ENCODE results near the gene CORT.

CORT gene

DNA sequence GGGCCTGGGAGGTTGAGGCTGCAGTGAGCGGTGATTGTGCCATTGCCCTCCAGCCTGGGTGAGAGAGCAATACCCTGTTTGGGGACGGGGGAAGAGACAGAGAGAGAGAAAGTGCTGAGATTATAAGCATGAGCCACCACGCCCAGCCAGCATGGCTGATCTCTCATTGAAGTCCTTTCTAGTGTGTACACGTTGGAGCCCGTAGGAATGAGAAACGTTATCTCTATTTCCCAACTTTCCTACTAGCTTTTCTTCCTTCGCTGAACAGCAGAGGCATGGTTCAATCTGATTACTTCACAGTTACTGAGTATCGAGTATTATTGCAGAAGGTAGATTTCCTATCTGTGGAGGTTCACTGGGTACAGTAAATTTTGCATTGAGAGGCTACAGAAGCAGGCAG lies 29.5 kb downstream of the CORT start:
- DNase-seq: no peak

DNA sequence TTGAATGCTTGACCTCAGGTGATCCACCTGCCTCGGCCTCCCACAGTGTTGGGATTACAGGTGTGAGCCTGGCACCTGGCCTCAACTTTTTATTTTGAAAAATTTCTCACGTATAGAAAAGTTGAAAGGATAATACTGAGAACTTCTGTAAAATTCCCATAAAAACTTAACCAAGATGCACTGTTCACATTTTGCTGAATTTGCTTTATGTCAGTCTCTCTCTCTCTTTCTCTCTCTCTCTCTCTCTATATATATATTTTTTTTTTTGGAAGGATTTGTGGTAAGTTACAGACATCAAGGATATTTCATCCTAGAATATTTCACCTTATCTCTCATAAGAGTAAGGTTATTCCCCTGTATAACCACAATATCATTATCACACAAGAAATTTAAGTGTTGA lies 30.8 kb downstream of the CORT start:
- no peak for DNase-seq

DNA sequence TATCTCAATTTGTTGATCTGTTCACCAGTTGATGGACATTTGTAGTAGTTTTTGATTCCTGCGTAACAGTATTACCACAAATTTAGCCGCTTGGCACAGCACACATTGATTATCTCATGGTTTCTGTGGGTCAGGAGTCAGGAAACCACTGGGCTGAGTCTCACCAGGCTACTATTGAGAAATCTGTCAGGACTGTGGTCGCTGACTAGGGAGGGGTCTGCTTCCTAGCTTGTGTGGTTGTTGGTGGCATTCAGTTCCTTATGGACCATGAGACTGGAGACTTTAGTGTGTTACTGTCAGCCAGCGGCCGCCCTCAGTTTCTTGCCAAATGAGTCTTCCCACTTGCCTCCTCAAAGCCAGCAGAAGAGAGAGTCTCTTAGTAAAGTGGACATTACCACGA lies 34.7 kb downstream of the CORT start:
- no peak for DNase-seq

DNA sequence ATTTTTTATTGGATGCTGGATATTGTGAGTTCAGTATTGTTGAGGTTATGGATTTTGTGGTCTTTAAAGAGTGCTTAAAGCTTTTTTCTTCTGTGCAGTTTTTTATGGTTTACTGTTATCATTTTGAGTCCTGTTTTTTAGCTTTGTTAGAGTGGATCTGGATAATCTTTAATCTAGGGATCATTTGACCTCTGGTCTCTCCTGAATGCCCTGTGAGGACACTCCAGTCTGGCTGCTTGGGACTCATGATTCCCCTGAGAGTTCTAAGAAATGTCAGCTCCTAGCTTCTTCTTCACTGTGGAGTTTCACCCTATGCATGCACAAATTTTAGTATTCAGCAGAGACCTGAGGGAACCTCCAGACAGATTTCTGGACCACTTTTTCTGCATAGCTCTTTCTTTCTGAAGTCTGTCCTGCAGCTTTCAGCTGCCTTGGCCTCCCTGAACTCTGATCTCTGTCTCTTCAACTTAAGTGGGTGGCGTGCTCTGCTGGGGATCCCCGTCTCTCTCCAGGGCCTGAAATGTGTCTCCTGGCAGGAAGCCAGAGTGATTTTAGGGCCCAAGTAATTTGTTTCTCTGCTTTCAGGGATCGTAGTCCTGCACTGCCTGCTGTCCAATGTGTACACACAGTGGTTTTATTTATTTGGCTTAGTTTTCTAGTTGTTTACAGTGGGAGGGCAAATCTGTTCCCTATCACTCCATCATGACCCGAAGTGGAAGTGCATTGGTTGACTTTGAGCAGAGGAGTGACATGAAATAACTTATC lies 39.6 kb downstream of the CORT start:
- DNase-seq: no peak

DNA sequence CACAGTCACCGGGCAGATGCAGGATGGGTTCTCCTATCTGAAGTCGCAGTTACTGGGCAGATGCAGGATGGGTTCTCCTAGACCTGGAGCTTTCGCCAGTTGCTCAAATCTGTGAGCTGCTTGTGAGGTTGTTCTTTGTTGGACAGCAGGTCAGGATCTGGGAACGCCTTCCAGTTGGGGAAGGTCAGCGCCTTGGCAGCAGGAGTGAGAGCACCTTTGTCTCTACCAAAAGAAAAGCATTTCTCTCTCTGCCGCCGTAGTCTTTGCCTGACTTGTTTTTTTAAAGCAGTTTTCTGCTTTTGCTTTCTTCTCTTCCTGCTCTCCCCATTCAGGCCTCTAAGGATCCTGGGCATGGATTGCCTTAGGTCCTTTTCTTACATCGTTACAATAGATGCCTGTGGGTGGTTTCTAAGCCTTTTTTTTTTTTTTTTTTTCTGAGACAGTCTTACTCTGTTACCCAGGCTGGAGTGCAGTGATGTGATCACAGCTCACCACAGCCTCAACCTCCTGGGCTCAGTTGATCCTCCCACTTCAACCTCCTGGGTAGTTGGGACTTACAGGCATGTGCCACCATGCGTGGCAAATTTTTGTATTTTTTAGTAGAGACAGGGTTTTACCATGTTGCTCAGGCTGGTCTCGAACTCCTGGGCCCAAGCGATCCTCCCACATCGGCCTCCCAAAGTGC lies 40.6 kb downstream of the CORT start:
- DNase-seq: no peak

DNA sequence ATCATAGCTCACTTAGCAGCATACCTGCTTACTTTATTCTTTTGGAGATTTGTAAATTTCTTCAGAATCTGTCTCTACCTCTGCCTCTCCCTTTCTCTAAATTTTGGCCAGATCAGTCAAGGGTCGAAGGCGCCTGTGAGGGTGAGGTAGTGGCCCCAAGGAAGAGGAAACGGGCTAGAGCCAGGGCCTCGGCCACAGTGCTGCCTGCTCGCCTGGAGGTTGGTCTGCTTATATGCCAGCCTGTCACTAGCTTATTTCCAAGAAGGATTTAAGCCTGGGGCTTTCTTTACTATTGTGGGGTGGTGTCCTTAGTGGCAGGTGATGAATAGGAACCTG lies 44.6 kb downstream of the CORT start:
- no peak for DNase-seq

DNA sequence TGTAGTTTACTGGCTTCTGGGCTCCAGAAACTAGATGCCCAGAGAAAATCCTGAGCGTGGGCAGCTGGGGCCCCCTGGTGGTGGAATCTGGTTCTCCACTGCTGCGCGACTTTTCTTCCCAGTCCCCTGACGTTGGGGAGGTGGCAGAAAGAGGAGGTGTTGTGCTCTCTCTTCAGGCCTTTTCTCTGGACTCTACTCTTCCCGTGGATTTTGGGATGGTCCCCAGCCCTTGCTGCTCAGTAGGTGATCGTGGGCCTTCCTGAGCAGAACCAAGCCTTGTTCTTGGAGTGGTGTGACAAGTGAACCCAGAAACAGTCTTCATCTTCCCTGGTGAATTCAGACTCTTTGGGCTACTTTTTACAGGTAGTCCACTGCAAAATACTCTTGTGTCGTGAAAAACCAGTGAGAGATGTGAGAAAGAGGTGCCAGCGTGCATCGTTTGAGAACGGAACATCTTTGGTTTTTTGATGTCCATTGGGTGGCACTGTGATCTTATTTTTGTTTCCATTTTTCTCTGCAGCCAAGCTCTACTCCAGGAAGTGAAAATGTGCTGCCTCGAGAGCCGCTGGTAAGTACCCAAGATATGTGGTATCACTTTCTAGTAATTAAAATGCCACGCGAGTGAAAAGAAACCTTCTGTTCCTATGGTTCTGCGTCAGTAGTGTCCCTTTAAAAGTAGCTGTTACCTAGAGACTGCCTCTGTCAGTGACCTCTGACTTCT lies 45.1 kb downstream of the CORT start:
- peak; percentile 81 for DNase-seq

DNA sequence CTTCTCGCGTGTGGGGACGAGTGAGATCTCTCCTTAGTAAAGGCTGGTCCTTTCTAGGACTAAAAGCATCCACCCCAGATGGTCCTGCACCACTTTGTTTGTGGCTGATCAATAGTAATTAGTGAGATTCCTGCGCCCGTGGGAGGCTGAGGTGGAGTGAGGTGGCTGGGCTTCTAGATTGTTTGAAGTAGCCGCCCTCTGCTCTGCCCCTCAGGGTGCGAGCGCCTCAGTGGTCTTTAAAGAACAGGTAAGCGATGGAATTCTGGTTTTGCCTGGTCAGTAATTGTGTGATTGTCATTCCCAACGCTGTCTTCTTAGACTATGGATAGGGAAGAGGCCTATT lies 45.6 kb downstream of the CORT start:
- DNase-seq: no peak

DNA sequence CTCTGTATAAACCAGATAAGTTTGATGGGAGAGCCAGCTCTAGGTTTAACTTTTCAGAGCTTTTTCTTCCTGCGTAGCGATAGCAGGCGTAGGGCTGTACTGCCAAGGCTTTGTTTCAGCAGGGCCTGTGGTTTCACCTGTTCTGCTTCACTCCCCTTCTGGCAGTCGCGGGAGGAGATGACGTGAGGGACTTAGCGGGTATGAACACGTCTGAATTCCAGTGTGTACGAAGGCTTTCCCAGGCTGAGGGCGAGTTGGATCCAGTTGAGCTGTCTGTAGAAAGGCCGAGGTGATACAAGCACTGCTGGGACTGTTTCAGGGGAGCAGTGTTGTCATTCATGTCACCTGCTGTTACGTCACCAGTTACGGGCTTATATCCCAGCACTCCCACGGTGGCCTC lies 46.1 kb downstream of the CORT start:
- no peak for DNase-seq

DNA sequence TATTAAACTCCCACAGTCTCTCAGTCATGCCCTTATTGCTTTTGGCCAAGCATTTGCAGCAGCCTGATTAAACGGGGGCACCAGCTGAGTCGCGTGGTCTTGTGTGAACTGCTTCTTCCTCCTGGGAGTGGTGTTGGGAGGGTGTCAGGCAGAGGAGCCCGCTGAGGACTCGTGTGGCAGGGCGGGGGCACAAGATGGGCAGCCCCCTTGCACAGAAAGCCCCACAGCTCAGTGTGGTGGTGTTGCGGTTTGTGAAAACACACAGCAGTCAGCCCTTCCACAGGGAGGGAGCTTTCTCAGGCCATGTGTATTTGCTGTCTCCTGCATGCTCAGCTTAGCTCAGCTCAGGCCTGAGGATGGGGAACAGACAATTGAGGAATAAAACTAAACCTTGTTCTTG lies 47.3 kb downstream of the CORT start:
- no peak for DNase-seq

DNA sequence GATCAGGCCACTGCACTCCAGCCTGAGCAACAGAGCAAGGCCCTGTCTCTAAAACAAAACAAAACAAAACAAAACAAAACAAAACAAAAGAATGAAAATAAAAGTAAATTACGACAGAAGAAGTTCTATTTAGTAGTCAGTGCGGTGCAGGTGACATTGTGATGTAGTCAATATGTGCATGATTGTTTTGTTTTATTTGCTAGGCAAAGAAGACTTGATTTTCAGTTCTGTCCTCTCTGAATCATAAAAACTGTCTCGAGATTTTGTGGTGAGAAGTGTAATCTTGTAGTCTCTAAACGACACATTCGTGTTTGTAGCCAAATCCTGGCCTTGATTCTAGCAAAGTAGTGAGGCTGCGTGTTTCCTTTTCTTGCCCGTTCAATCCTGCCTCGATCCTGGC lies 48.4 kb downstream of the CORT start:
- no peak for DNase-seq

Measured in hematopoietic multipotent progenitor cell treated with erythropoietin and hydrocortisone succinate and interleukin-3 and kit ligand, for 8 days (in vitro differentiated cells).